H1 (cell line): ENCODE data around the gene BBLN. TPM values are rescaled to one million over a fixed set of nuclear protein-coding genes. Genes with fewer than 3 reads are reported as not detected.

Source experiments
- ATF2 ChIP-seq: IDR thresholded peaks from 2 replicates; pipeline ENCODE4 v1.6.1; 2012; ENCODE audit warnings: low read length, inconsistent platforms
- ATF3 ChIP-seq: IDR thresholded peaks from 2 replicates; pipeline ENCODE4 v1.6.1; 2011; ENCODE audit warnings: low read depth, mild to moderate bottlenecking, low read length; ENCODE audit not compliant: insufficient read depth
- EP300 ChIP-seq, 2 experiments: IDR thresholded peaks; 1 replicate in 1 of 2; 2 replicates in 1 of 2; pipeline ENCODE4 v1.6.1; 2011 to 2012; ENCODE audit warnings: low read depth in 2 of 2, low read length in 2 of 2, mild to moderate bottlenecking in 2 of 2, borderline replicate concordance in 1 of 2, inconsistent platforms in 1 of 2, moderate library complexity in 1 of 2
- KDM4A ChIP-seq: IDR thresholded peaks from one replicate; pipeline ENCODE4 v1.7.1; 2012; ENCODE audit warnings: low read depth, mild to moderate bottlenecking, moderate library complexity, low read length, inconsistent platforms; ENCODE audit not compliant: severe bottlenecking
- SIX5 ChIP-seq: IDR thresholded peaks from 2 replicates; pipeline ENCODE4 v1.6.1; 2011; ENCODE audit warnings: mild to moderate bottlenecking, low read depth, low read length
- SP4 ChIP-seq: IDR thresholded peaks from 2 replicates; pipeline ENCODE4 v1.6.1; 2012; ENCODE audit warnings: low read length, inconsistent platforms
- polyA plus RNA-seq, 7 experiments: library from polyadenylated mRNA; depleted of rRNA in 3 of 7; stranded (reverse) in 5 of 7; unstranded in 2 of 7; fragments of >200 nt in 5 of 7; fragments of 200-250 nt in 2 of 7; gene quantifications; 1 replicate in 5 of 7; 2 replicates in 1 of 7; 4 replicates in 1 of 7; pipeline versions ENCODE4 v1.2.1 to v1.2.3, GENCODE V29; 2011 to 2013; ENCODE audit warnings: missing spikeins in 2 of 7, mixed read lengths in 2 of 7
- total RNA-seq: library from RNA; stranded (reverse); fragmentation: NEBNext Ultra II Directional; extraction: Animal tissue kit (Norgen Biotek cat#: 25700); gene quantifications from 2 replicates; pipeline ENCODE4 v1.2.1, GENCODE V29; 2021

BBLN gene
- total and polyA plus RNA-seq, 2 of the 8 experiments (the other 6 are each of a cell fraction or from before 2014, with no cell fraction given) = 63.1 to 164 TPM

- TF ChIP-seq ATF2 (no peak), EP300 (IDR thresholded peaks at IDR 0.05; ENCODE audit: borderline replicate concordance in 1 of 2, low read depth in 2 of 2, low read length in 2 of 2) (no peak), SP4 (no peak), KDM4A (no peak), ATF3 (no peak), SIX5 (no peak)
- TF ChIP-seq, all 59 proteins: peak for 0
These were observed 29.9 kb downstream of the BBLN start (continued) for GRCh38 chr9:128190013-128190412.
